Neural cell (in vitro differentiated cells): ENCODE measurements around the gene CFAP61.

Experiments used
- EZH2 ChIP-seq: fragments of 200-600, 300-800 bp; shearing (Covaris generic), sonication (generic); IDR thresholded peaks from 2 replicates; pipeline ENCODE4 v1.6.1; 2014; ENCODE audit warnings: antibody characterized with exemption, low read length, borderline replicate concordance, mild to moderate bottlenecking; ENCODE audit not compliant: insufficient read depth, poor library complexity, severe bottlenecking
- TAF1 ChIP-seq: IDR thresholded peaks from 2 replicates; pipeline ENCODE4 v1.6.1; 2012; ENCODE audit warnings: low read depth
- TF ChIP-seq, protein P1 (sequence below): IDR thresholded peaks from 2 replicates; pipeline ENCODE4 v1.6.1; 2012; ENCODE audit warnings: borderline replicate concordance
- TF ChIP-seq, protein P2 (sequence below): fragments of 450-650 bp; IDR thresholded peaks from 2 replicates; pipeline ENCODE4 v1.5.1; 2014; ENCODE audit warnings: antibody characterized with exemption, mild to moderate bottlenecking, moderate library complexity; ENCODE audit not compliant: poor library complexity, severe bottlenecking

DNA sequence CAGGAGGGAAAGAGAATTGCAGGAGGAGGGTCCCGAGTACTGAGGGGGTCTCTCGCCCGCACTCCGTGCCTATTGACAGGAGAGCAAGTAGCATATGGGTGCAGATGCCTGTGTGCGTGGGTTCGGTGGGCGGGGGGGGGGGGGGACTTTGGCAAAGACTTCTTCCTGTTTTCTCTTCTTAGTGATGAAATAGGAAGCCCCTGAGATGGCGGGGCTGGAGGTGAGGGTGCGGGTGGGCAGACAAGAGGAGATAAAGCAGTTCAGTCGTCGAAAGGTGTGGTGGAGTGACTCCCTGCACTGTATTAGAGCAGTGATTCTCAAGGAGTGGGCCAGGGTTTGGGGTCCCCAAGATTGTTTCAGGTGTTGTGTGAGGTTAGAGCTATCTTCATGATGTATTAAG lies 31.4 kb upstream of the CFAP61 start:
- TF ChIP-seq, protein P1, sequence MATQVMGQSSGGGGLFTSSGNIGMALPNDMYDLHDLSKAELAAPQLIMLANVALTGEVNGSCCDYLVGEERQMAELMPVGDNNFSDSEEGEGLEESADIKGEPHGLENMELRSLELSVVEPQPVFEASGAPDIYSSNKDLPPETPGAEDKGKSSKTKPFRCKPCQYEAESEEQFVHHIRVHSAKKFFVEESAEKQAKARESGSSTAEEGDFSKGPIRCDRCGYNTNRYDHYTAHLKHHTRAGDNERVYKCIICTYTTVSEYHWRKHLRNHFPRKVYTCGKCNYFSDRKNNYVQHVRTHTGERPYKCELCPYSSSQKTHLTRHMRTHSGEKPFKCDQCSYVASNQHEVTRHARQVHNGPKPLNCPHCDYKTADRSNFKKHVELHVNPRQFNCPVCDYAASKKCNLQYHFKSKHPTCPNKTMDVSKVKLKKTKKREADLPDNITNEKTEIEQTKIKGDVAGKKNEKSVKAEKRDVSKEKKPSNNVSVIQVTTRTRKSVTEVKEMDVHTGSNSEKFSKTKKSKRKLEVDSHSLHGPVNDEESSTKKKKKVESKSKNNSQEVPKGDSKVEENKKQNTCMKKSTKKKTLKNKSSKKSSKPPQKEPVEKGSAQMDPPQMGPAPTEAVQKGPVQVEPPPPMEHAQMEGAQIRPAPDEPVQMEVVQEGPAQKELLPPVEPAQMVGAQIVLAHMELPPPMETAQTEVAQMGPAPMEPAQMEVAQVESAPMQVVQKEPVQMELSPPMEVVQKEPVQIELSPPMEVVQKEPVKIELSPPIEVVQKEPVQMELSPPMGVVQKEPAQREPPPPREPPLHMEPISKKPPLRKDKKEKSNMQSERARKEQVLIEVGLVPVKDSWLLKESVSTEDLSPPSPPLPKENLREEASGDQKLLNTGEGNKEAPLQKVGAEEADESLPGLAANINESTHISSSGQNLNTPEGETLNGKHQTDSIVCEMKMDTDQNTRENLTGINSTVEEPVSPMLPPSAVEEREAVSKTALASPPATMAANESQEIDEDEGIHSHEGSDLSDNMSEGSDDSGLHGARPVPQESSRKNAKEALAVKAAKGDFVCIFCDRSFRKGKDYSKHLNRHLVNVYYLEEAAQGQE = no peak
- TF ChIP-seq TAF1 (no peak), EZH2 (no peak)
- TF ChIP-seq, protein P2, sequence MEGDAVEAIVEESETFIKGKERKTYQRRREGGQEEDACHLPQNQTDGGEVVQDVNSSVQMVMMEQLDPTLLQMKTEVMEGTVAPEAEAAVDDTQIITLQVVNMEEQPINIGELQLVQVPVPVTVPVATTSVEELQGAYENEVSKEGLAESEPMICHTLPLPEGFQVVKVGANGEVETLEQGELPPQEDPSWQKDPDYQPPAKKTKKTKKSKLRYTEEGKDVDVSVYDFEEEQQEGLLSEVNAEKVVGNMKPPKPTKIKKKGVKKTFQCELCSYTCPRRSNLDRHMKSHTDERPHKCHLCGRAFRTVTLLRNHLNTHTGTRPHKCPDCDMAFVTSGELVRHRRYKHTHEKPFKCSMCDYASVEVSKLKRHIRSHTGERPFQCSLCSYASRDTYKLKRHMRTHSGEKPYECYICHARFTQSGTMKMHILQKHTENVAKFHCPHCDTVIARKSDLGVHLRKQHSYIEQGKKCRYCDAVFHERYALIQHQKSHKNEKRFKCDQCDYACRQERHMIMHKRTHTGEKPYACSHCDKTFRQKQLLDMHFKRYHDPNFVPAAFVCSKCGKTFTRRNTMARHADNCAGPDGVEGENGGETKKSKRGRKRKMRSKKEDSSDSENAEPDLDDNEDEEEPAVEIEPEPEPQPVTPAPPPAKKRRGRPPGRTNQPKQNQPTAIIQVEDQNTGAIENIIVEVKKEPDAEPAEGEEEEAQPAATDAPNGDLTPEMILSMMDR = no peak
